ENCODE data around the gene CTNNA1. TPM values are rescaled to one million over a fixed set of nuclear protein-coding genes. Genes with fewer than 3 reads are reported as not detected.

CTNNA1 gene
- total and polyA plus RNA-seq, 2 of the 8 experiments (the other 6 are each of a cell fraction or from before 2014, with no cell fraction given), result 115 to 349 TPM

DNA sequence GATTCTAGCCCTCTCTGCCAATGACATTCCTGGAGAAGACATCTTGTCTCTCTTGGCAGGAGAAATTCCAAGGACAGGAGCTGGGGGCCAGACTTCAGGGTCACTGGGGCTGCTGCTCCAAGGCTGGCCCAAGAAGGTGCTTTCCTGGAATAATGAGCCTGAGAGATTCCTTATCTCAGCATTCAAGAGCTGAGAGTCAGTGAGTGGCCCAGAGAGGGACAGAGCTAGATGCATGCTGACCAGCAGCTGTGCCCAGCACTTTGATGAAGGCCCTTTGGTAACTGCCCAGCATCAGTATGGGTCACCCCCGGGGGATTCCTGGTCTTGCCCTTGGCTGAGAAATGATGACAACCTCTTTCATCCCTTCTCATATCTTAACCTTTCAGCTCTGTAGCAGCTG is 47.7 kb upstream of the CTNNA1 start:
- Histone ChIP-seq H3K23me2 (ENCODE audit: low read depth, low read length) (no peaks in the 10 kb centered on the region), H3K14ac (ENCODE audit: insufficient read length) (no peak overlapping the region), H3K4me2 (ENCODE audit: insufficient read depth in 1 of 2, low read depth in 2 of 2, low read length in 2 of 2) (no peak overlapping the region), H3K79me2 (ENCODE audit: control insufficient read depth in 1 of 2, insufficient read depth in 2 of 2, low read length in 2 of 2) (no peaks in the 10 kb centered on the region), H2BK12ac (ENCODE audit: low read depth, low read length) (no peak overlapping the region), H4K91ac (replicated peaks; ENCODE audit: insufficient read length, low read length) (no peak overlapping the region), H3K79me1 (ENCODE audit: low read depth, low read length) (no peaks in the 10 kb centered on the region), H3K56ac (replicated peaks; ENCODE audit: insufficient read length, low read depth, low read length) (no peak overlapping the region), H3K27me3 (replicated peaks in 1 of 4; ENCODE audit: control insufficient read depth in 3 of 4, extremely low read depth in 1 of 4, insufficient read depth in 3 of 4, low read length in 3 of 4) (no peaks in the 10 kb centered on the region), H2BK20ac (ENCODE audit: low read length) (peak overlapping the region; percentile 11; the same call in 1 of the 2 replicates), H3K4me1 (replicated peaks in 1 of 4; ENCODE audit: control insufficient read depth in 3 of 4, insufficient read depth in 4 of 4, low read length in 3 of 4) (peaks cover 8 to 21% (median 18%) of the 10 kb centered on the region in 4 experiments; a peak in 6 of 7 replicates), H3K4ac (replicated peaks; ENCODE audit: insufficient read length, low read depth, low read length) (no peak overlapping the region), H4K5ac (ENCODE audit: insufficient read length, low read depth, low read length) (no peak overlapping the region), H3K23ac (ENCODE audit: insufficient read length) (no peak overlapping the region), H2AK5ac (ENCODE audit: low read depth, low read length) (no peak overlapping the region), H2BK120ac (replicated peaks; ENCODE audit: low read depth, low read length) (no peak overlapping the region), H2BK15ac (ENCODE audit: low read length) (no peak overlapping the region), H3K27ac (ENCODE audit: low read depth, low read length) (no peak overlapping the region), H3K9ac (replicated peaks in 1 of 4; ENCODE audit: extremely low read depth in 1 of 4, low read depth in 3 of 4, low read length in 3 of 4) (no peak overlapping the region), H3K36me3 (ENCODE audit: control insufficient read depth in 2 of 4, insufficient read depth in 4 of 4, low read length in 3 of 4) (no peaks in the 10 kb centered on the region), H3K4me3 (ENCODE audit: extremely low read depth in 1 of 4, insufficient read depth in 2 of 4, low read depth in 3 of 4, low read length in 4 of 4) (no peak overlapping the region), H3K18ac (ENCODE audit: extremely low read depth, low read length) (no peak overlapping the region; the same call in 1 of the 2 replicates), H2BK5ac (ENCODE audit: low read depth, low read length) (no peak overlapping the region), H2AFZ (ENCODE audit: low read length) (no peak overlapping the region), H3K9me3 (ENCODE audit: insufficient read depth in 2 of 2, low read depth in 1 of 2, low read length in 1 of 2) (no peaks in the 10 kb centered on the region), H4K20me1 (replicated peaks in 1 of 2; ENCODE audit: control insufficient read depth in 1 of 2, insufficient read depth in 2 of 2, low read length in 2 of 2) (no peaks in the 10 kb centered on the region), H4K8ac (ENCODE audit: extremely low read depth, insufficient read depth, low read length) (no peak overlapping the region)
- no peak for DNase-seq (ENCODE audit: low read depth in 1 of 2, low spot score in 2 of 2)
- WGBS, 2 experiments (ENCODE audit: extremely low coverage in 1 of 2, insufficient coverage in 1 of 2, insufficient read length in 1 of 2, insufficient replicate concordance in 2 of 2, low coverage in 1 of 2, low lambda C conversion rate in 2 of 2, missing lambda C conversion rate in 1 of 2), result 71% methylated on average over 1 of the region's 1 CpG; no CpG with 5 or more reads in 1 of the 2 experiments
- no peak for TF ChIP-seq BCL11A (IDR thresholded peaks at IDR 0.05; ENCODE audit: low read depth in 2 of 2, low read length in 2 of 2)
- no peak for TF ChIP-seq NANOG (IDR thresholded peaks at IDR 0.05; ENCODE audit: insufficient read depth, low read depth, low read length, poor library complexity, severe bottlenecking)
- TF ChIP-seq, protein P1, sequence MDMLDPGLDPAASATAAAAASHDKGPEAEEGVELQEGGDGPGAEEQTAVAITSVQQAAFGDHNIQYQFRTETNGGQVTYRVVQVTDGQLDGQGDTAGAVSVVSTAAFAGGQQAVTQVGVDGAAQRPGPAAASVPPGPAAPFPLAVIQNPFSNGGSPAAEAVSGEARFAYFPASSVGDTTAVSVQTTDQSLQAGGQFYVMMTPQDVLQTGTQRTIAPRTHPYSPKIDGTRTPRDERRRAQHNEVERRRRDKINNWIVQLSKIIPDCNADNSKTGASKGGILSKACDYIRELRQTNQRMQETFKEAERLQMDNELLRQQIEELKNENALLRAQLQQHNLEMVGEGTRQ (IDR thresholded peaks at IDR 0.05; ENCODE audit: low read length), result no peak
- FAIRE-seq, result no peak
- POLR2A ChIA-PET (ENCODE audit: partially characterized antibody), result interaction anchor here (0.8 to 1.8 kb wide), 3 partner anchors 10 to 571 kb away, joined by 3 to 7 read pairs (median 3); no protein-coding TSS in a partner anchor
- CTCF ChIA-PET (ENCODE audit: partially characterized antibody), result interaction anchor here (1.2 to 2.2 kb wide), 4 partner anchors 9 to 84 kb away, joined by 4 to 7 read pairs (median 6); no protein-coding TSS in a partner anchor
